Ovary (tissue), 3 donors: Measurements from ENCODE around the gene ZAR1.

Source experiments
- CTCF ChIP-seq, 3 donors: fragments of 450-650 bp in 2 of 3; fragments of 200-600 bp in 1 of 3; IDR thresholded peaks; one replicate each; pipeline versions ENCODE4 v1.5.1 to v1.8.0; 2016 to 2022; ENCODE audit warnings: antibody characterized with exemption in 3 of 3, mild to moderate bottlenecking in 1 of 3
- EP300 ChIP-seq: sonication (generic); formaldehyde crosslinking; IDR thresholded peaks from one replicate; pipeline ENCODE4 v1.6.1; 2017; ENCODE audit warnings: antibody characterized with exemption
- POLR2A ChIP-seq: fragments of 450-650 bp; IDR thresholded peaks from one replicate; pipeline ENCODE4 v1.6.1; 2017; ENCODE audit warnings: antibody characterized with exemption, mild to moderate bottlenecking, moderate library complexity
- donor health status: DM: no; HTN: no; CAD: no.

DNA sequence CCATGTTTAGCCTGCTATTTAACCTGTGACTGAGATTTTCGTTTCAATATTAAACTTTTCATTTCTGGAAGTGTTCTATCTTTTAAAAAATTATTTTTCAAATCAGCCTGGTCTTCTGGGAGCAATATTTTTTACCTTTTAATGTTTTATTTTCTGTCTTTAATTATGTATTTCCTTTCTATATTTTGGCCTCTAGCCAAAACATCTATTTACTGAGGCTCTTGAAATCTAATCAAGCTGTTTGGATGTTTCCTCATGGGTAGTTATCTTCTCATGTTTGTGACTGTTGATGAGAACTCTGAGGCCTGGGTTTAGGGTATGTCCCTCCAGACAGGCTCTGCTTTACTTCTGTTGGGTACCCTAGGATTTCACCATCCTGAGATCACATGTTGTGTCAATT is 17.3 kb upstream of the ZAR1 start:
- TF ChIP-seq CTCF (IDR thresholded peaks at IDR 0.05) (no peak), POLR2A (no peak), EP300 (no peak)
